ENCODE results near the gene HSD11B2. TPM values are rescaled to one million over a fixed set of nuclear protein-coding genes. Genes with fewer than 3 reads are reported as not detected.

The HSD11B2 gene
- total RNA-seq, 4 donors from 2014 or later, result 0.20 to 2.9 (median 0.60) TPM; not detected in 1

DNA sequence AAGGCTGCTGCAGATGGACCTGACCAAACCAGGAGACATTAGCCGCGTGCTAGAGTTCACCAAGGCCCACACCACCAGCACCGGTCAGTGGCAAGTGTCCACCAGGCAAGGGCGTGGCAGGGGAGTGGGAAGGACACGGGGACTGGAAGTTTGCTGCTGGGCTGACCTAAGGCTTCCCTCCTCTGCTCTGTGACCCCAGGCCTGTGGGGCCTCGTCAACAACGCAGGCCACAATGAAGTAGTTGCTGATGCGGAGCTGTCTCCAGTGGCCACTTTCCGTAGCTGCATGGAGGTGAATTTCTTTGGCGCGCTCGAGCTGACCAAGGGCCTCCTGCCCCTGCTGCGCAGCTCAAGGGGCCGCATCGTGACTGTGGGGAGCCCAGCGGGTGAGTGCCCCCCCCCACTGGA is 4.8 kb downstream of the HSD11B2 start:
- Histone ChIP-seq H3K4me1 (peaks cover 0 to 17% (median 8%) of the 10 kb centered on the region in 4 donors), H3K27me3 (no peaks in the 10 kb centered on the region), H3K36me3 (peaks cover 0 to 55% (median 0%) of the 10 kb centered on the region in 3 donors), H3K27ac (no peak overlapping the region), H3K9me3 (no peaks in the 10 kb centered on the region), H3K4me3 (no peak overlapping the region)
- DNase-seq (ENCODE audit: low spot score in 2 of 2), result no peak
- TF ChIP-seq, protein P1, sequence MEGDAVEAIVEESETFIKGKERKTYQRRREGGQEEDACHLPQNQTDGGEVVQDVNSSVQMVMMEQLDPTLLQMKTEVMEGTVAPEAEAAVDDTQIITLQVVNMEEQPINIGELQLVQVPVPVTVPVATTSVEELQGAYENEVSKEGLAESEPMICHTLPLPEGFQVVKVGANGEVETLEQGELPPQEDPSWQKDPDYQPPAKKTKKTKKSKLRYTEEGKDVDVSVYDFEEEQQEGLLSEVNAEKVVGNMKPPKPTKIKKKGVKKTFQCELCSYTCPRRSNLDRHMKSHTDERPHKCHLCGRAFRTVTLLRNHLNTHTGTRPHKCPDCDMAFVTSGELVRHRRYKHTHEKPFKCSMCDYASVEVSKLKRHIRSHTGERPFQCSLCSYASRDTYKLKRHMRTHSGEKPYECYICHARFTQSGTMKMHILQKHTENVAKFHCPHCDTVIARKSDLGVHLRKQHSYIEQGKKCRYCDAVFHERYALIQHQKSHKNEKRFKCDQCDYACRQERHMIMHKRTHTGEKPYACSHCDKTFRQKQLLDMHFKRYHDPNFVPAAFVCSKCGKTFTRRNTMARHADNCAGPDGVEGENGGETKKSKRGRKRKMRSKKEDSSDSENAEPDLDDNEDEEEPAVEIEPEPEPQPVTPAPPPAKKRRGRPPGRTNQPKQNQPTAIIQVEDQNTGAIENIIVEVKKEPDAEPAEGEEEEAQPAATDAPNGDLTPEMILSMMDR (IDR thresholded peaks at IDR 0.05), result no peak
- TF ChIP-seq POLR2A (IDR thresholded peaks at IDR 0.05) (no peak), EP300 (IDR thresholded peaks at IDR 0.05) (no peak)
- WGBS, 2 donors, result 80 to 95% methylated on average over 15 to 16 of the region's 16 CpGs

DNA sequence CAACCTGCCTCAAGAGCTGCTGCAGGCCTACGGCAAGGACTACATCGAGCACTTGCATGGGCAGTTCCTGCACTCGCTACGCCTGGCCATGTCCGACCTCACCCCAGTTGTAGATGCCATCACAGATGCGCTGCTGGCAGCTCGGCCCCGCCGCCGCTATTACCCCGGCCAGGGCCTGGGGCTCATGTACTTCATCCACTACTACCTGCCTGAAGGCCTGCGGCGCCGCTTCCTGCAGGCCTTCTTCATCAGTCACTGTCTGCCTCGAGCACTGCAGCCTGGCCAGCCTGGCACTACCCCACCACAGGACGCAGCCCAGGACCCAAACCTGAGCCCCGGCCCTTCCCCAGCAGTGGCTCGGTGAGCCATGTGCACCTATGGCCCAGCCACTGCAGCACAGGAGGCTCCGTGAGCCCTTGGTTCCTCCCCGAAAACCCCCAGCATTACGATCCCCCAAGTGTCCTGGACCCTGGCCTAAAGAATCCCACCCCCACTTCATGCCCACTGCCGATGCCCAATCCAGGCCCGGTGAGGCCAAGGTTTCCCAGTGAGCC is 5.8 kb downstream of the HSD11B2 start:
- Histone ChIP-seq H3K9me3 (no peaks in the 10 kb centered on the region), H3K27me3 (no peaks in the 10 kb centered on the region), H3K36me3 (peaks cover 0 to 62% (median 0%) of the 10 kb centered on the region in 3 donors), H3K4me1 (peaks cover 0 to 10% (median 3%) of the 10 kb centered on the region in 4 donors), H3K4me3 (no peak overlapping the region), H3K27ac (no peak overlapping the region)
- TF ChIP-seq EP300 (IDR thresholded peaks at IDR 0.05) (no peak), POLR2A (IDR thresholded peaks at IDR 0.05) (no peak)
- TF ChIP-seq, protein P1 (IDR thresholded peaks at IDR 0.05), result no peak
- DNase-seq (ENCODE audit: low spot score in 2 of 2), result no peak
- 90 to 94% methylated on average over 21 to 23 of the region's 23 CpGs for WGBS, 2 donors

DNA sequence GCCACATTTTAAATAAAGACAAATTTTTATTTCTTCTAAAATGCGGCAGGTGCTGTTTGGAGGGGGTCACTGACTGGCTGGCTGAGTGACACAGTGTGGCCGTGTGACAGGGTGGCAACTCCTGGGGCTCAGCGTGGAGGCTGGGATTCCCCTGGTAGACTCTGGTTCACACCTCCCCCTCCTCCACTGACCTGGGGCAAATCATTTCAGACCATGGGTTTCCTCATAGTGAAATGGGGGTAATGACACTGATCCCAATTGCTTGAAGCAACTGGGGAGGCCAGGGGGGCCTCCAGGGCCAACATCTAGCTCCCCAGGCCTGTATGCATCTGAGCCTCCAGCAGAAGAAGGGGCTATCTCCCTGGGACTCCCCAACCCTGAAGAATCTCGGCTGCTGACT is 6.6 kb downstream of the HSD11B2 start:
- peaks cover 0 to 62% (median 0%) of the 10 kb centered on the region in 3 donors for H3K36me3 ChIP-seq
- H3K4me3 ChIP-seq, result no peak overlapping the region
- peaks cover 0 to 10% (median 2%) of the 10 kb centered on the region in 4 donors for H3K4me1 ChIP-seq
- no peak for TF ChIP-seq EP300 (IDR thresholded peaks at IDR 0.05)
- TF ChIP-seq, protein P1 (IDR thresholded peaks at IDR 0.05), result no peak
- no peak for TF ChIP-seq POLR2A (IDR thresholded peaks at IDR 0.05)
- no peaks in the 10 kb centered on the region for H3K9me3 ChIP-seq
- H3K27ac ChIP-seq, result no peak overlapping the region
- H3K27me3 ChIP-seq, result no peaks in the 10 kb centered on the region
- no peak for DNase-seq (ENCODE audit: low spot score in 2 of 2)
- 80 to 84% methylated on average over 4 of the region's 4 CpGs for WGBS, 2 donors

GRCh38 chr16:67438098-67438791 is 7.3 kb downstream of the HSD11B2 start:
- Histone ChIP-seq H3K9me3 (no peaks in the 10 kb centered on the region), H3K27me3 (no peaks in the 10 kb centered on the region), H3K36me3 (peaks cover 0 to 70% (median 3%) of the 10 kb centered on the region in 3 donors), H3K27ac (no peak overlapping the region), H3K4me3 (no peak overlapping the region), H3K4me1 (peaks cover 0 to 16% (median 6%) of the 10 kb centered on the region in 4 donors)
- DNase-seq (ENCODE audit: low spot score in 2 of 2), result no peak
- TF ChIP-seq EP300 (IDR thresholded peaks at IDR 0.05) (no peak), POLR2A (IDR thresholded peaks at IDR 0.05) (no peak)
- TF ChIP-seq, protein P1 (IDR thresholded peaks at IDR 0.05), result no peak
- WGBS, 2 donors, result 93% methylated on average over 20 of the region's 20 CpGs

DNA sequence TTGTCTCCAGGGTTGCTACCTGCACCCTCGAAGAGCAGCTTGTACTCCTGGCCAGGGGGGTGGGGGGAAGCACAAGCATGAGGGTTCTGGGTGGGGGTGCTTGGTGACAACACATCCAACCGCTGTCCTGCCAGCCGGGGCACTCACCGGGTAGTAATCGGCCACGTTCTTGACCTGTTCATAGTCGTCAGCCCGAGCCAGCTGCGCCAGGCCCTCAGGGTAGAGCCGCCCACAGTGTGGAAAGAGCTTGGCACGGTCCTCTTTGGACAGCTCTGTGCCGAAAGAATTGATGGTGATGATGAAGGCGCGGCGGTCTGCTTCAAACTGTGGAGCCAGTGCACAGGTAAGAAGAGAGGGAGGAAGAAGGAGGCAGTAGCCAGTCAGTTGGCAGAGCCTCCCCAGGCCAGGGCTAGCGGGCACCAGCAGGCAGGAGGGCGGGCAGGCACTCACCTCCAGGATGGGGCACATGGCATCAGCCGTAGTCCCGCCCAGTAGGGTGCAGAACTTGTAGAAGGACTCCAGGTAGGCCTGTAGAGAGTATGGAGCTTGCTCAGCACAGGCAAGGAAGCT is 8.0 kb downstream of the HSD11B2 start:
- no peak for DNase-seq (ENCODE audit: low spot score in 2 of 2)
- 91 to 93% methylated on average over 18 of the region's 19 CpGs for WGBS, 2 donors
- H3K27me3 ChIP-seq, result no peaks in the 10 kb centered on the region
- peaks cover 0 to 23% (median 9%) of the 10 kb centered on the region in 4 donors for H3K4me1 ChIP-seq
- no peaks in the 10 kb centered on the region for H3K9me3 ChIP-seq
- no peak overlapping the region for H3K4me3 ChIP-seq
- H3K27ac ChIP-seq, result no peak overlapping the region
- peaks cover 0 to 76% (median 3%) of the 10 kb centered on the region in 3 donors for H3K36me3 ChIP-seq
- TF ChIP-seq POLR2A (IDR thresholded peaks at IDR 0.05), result no peak
- no peak for TF ChIP-seq EP300 (IDR thresholded peaks at IDR 0.05)
- TF ChIP-seq, protein P1 (IDR thresholded peaks at IDR 0.05), result no peak

Data from tibial nerve (tissue), 4 donors.